IPS DF 6.9 (cell line): ENCODE data around the gene COL23A1.
"Not testable (repeated sequence)": the region's sequence is repeated elsewhere in the genome, so short reads cannot be mapped to it uniquely, and the experiment has no call there.

Source experiments
- DNase-seq: peaks from one replicate; pipeline ENCODE4 v3.0.0-alpha.2; 2013; ENCODE audit warnings: low read depth, low spot score
- H3K27ac ChIP-seq: one replicate; pipeline ENCODE4 v1.5.1; 2013; ENCODE audit warnings: low read length, control low read depth
- H3K27me3 ChIP-seq: 2 replicates; pipeline ENCODE4 v1.6.1; 2013; ENCODE audit warnings: mild to moderate bottlenecking, low read length; ENCODE audit not compliant: control insufficient read depth, insufficient read depth
- H3K36me3 ChIP-seq: 2 replicates; pipeline ENCODE4 v1.6.1; 2013; ENCODE audit warnings: low read length; ENCODE audit not compliant: control insufficient read depth, insufficient read depth
- H3K4me1 ChIP-seq: 2 replicates; pipeline ENCODE4 v1.6.1; 2013; ENCODE audit warnings: low read length; ENCODE audit not compliant: control insufficient read depth, insufficient read depth
- H3K4me3 ChIP-seq: 2 replicates; pipeline ENCODE4 v1.5.1; 2013; ENCODE audit warnings: mild to moderate bottlenecking, low read length
- H3K9me3 ChIP-seq: 2 replicates; pipeline ENCODE4 v1.6.1; 2013; ENCODE audit warnings: low read length, inconsistent platforms; ENCODE audit not compliant: control insufficient read depth, insufficient read depth
- WGBS: extraction: QIAGEN DNeasy Blood & Tissue Kit; methylation state at CpG from one replicate; pipeline ENCODE4 v1.1.7; 2013; ENCODE audit warnings: mixed read lengths, missing lambda C conversion rate; ENCODE audit not compliant: insufficient read length, insufficient coverage; 5-methylcytosine and 5-hydroxymethylcytosine counted together

COL23A1 gene

DNA sequence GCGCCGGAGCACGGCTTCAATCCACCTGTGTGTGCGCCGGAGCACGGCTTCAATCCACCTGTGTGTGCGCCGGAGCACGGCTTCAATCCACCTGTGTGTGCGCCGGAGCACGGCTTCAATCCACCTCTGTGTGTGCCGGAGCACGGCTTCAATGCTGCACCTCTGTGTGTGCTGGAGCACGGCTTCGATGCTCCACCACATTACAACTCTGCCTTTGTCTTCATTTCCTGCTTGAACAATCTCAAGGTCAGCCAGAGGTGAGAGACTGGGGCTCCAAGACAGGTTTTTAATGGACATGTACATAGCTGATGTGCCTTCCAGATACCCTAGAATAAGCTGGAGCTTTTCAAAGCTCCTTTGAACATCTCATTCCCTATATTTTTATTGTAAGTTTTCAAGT is 287.9 kb downstream of the COL23A1 start:
- not testable (repeated sequence) for DNase-seq, H3K27ac ChIP-seq, H3K9me3 ChIP-seq, H3K36me3 ChIP-seq, H3K27me3 ChIP-seq, H3K4me1 ChIP-seq, H3K4me3 ChIP-seq
- no CpG with 5 or more reads among the region's 16 CpGs for WGBS

DNA sequence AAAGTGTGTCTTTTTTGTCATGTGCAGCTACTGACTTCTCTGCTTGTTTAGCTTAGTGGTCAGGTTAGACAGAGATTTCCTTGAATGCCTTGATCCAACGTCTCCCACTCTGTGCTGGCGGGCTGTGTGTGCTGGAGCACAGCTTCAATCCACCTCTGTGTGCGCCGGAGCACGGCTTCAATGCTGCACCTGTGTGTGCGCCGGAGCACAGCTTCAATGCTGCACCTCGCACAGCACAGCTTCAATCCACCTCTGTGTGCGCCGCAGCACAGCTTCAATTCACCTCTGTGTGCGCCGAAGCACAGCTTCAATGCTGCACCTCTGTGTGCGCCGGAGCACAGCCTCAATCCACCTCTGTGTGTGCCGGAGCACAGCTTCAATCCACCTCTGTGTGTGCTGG is 288.6 kb downstream of the COL23A1 start:
- no peaks in the 10 kb centered on the region for H3K9me3 ChIP-seq
- no peak for DNase-seq

DNA sequence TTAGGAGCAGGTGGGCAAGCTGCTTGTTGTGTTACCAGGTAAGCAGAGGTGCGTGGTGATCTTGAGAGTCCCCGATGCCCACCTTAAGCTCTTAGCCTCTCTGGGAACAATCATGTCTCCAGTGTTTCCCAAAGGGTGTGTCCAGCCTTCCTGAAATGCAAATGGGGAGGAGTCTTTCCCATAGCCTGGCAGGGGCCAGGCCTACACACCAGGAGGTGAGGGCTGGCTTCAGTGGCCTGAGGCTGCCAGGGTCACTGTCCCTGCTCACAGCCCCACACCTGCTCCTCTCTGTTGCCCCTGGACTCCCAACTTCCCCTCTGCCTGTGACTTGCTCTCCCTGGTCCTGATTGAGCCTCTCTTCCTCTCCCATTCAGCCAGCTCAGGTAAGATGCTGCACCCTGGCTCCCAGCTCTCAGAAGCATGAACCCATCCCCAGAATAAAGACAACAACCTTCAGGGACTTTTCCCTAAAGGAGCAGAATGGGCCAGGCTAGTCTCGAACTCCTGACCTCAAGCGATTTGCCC is 291.8 kb downstream of the COL23A1 start:
- no peaks in the 10 kb centered on the region; the same call in 1 of the 2 replicates for H3K36me3 ChIP-seq
- no peaks in the 10 kb centered on the region for H3K4me1 ChIP-seq
- no peaks in the 10 kb centered on the region for H3K27me3 ChIP-seq
- H3K9me3 ChIP-seq: no peaks in the 10 kb centered on the region
- no peak for DNase-seq
- no CpG with 5 or more reads among the region's 4 CpGs for WGBS
- H3K27ac ChIP-seq: no peak overlapping the region
- no peak overlapping the region for H3K4me3 ChIP-seq

More for the DNA sequence above, 288.6 kb downstream of the COL23A1 start:
- Histone ChIP-seq H3K4me3 (no peak overlapping the region), H3K36me3 (no peaks in the 10 kb centered on the region), H3K4me1 (no peaks in the 10 kb centered on the region; the same call in 1 of the 2 replicates), H3K27ac (no peak overlapping the region), H3K27me3 (no peaks in the 10 kb centered on the region)
- WGBS: no CpG with 5 or more reads among the region's 15 CpGs

DNA sequence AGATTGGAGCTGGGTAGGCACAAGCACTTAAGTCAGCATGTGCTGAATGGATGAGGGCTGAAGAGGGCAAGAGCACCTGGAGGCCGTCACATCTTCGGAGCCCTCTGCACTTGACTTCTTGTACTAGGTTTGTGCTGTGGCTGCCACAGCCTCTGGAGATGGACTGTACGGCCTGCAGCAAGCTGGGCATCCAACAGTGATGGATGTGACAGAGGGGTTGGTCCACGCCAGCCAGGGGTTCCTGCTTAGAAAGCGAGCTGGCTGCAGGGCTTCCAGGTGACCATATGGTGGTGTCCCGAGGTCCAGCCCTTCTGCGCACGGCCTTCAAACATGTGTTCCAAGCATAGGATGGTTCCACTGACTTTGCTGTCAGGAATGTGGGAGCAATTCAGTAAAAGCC is 292.4 kb downstream of the COL23A1 start:
- Histone ChIP-seq H3K27me3 (no peaks in the 10 kb centered on the region), H3K4me3 (no peak overlapping the region), H3K27ac (no peak overlapping the region), H3K9me3 (no peaks in the 10 kb centered on the region), H3K4me1 (no peaks in the 10 kb centered on the region), H3K36me3 (no peaks in the 10 kb centered on the region; the same call in 1 of the 2 replicates)
- whole genome bisulfite sequencing: no CpG with 5 or more reads among the region's 8 CpGs
- DNase-seq: no peak

DNA sequence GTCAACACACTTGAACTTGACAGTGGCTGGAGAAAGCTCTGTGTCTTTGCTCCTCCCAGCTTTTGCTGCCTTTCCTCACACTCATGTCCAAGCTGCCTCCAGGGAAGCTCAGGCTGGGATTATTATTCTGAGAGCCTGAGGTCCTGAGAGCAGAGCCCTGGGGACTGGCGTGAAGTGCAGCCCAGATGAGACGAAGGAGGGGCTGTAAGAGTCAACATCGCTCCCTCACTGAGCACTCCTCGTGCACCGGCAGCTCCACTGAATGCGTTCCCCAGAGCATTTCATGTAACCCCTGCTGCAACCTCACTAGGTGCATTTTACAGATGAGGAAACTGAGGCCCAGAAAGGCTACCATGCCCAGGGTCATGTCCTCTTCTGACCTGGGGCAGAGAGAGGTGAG is 294.1 kb downstream of the COL23A1 start:
- WGBS: no CpG with 5 or more reads among the region's 6 CpGs
- no peak for DNase-seq
- no peak overlapping the region for H3K27ac ChIP-seq
- no peaks in the 10 kb centered on the region for H3K9me3 ChIP-seq
- no peaks in the 10 kb centered on the region for H3K4me1 ChIP-seq
- no peaks in the 10 kb centered on the region; the same call in 1 of the 2 replicates for H3K36me3 ChIP-seq
- H3K4me3 ChIP-seq: no peak overlapping the region
- no peaks in the 10 kb centered on the region for H3K27me3 ChIP-seq

DNA sequence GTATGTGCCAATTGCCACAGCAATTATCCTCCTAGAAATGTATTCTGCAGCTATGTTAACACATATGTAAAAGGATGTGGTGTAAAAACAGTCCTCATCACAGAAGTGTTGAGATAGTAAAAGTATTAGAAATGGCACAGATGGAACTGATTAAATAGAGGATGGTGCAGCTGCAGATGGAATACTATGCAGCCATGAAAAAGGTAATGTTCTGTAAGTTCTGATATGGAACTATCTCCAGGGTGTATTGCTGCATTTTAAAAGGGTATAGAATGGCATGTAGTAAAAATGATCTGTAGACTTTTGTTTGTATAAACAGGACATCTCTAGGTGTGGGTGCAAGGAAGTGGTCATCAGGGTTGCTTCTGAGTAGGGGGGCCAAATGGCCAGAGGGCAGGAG is 294.6 kb downstream of the COL23A1 start:
- no peaks in the 10 kb centered on the region for H3K4me1 ChIP-seq
- H3K9me3 ChIP-seq: no peaks in the 10 kb centered on the region
- no peak overlapping the region for H3K27ac ChIP-seq
- no peak overlapping the region for H3K4me3 ChIP-seq
- no peaks in the 10 kb centered on the region; the same call in 1 of the 2 replicates for H3K36me3 ChIP-seq
- DNase-seq: no peak
- H3K27me3 ChIP-seq: no peaks in the 10 kb centered on the region

DNA sequence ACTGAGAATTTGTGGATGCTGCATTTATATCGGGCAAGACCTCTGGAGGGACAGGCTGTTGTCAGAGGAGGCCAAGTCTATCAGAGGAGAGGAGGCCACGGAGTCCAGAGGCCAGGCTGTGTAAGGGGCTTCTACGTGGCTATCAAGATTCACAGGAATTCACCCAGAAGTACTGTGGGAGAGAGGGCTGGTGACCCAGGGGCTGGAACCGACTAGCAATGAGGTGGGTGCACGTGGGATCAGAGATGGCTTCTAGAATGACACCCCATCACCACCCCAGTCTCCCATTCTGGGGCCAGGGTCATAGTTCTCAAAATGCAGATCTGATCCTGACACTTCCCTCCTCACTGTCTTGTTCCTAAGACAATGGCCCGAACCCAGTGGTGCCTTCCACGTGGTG is 296.4 kb downstream of the COL23A1 start:
- no CpG with 5 or more reads among the region's 7 CpGs for WGBS
- Histone ChIP-seq H3K9me3 (no peaks in the 10 kb centered on the region), H3K4me1 (no peaks in the 10 kb centered on the region), H3K27ac (no peak overlapping the region), H3K36me3 (no peaks in the 10 kb centered on the region; the same call in 1 of the 2 replicates), H3K27me3 (no peaks in the 10 kb centered on the region), H3K4me3 (no peak overlapping the region)
- DNase-seq: no peak

DNA sequence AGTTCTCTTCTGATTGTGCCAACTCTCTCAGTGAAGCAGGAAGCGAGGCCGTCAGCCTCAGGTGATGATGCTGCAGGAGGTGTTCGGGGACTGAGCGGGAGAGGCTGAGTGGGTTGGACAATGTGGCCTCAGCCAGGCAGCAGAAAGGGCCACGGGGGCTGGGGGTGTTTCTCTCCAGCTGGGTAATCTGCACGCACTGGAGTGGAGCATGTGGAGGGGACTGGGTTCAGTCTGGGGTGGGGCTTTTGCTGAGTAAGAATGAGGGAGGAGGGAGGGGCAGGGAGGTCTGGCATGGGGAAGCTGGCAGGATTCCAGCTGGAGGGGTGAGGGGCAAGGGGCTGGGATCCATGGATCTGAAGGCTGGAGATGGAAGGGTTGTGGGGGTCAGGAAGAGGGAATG is 296.8 kb downstream of the COL23A1 start:
- no CpG with 5 or more reads among the region's 6 CpGs for WGBS
- Histone ChIP-seq H3K4me1 (no peaks in the 10 kb centered on the region), H3K27ac (no peak overlapping the region), H3K4me3 (no peak overlapping the region), H3K36me3 (no peaks in the 10 kb centered on the region; the same call in 1 of the 2 replicates), H3K9me3 (no peaks in the 10 kb centered on the region), H3K27me3 (no peaks in the 10 kb centered on the region)
- no peak for DNase-seq

DNA sequence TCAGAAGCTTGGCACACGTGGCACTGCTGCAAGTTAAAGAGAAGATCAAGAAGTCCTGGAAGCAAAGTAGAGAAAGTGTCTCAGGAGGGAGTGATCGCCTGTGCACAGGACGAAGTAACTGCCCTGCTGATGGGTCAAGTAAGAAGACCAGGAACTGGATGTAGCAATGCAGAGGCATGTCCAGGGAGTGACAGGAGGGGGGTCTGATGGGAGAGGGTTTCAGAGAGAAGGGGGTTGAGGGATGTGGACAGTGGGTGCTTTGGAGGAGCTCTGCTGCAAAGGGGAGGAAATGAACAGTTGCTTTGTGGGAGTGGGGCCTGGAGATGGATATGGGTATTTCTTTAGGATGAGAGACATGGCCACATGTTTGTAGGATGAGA is 297.4 kb downstream of the COL23A1 start:
- Histone ChIP-seq H3K9me3 (no peaks in the 10 kb centered on the region), H3K4me1 (no peaks in the 10 kb centered on the region), H3K36me3 (no peaks in the 10 kb centered on the region; the same call in 1 of the 2 replicates), H3K4me3 (no peak overlapping the region), H3K27me3 (no peaks in the 10 kb centered on the region), H3K27ac (no peak overlapping the region)
- no CpG with 5 or more reads among the region's 3 CpGs for WGBS
- DNase-seq: no peak

DNA sequence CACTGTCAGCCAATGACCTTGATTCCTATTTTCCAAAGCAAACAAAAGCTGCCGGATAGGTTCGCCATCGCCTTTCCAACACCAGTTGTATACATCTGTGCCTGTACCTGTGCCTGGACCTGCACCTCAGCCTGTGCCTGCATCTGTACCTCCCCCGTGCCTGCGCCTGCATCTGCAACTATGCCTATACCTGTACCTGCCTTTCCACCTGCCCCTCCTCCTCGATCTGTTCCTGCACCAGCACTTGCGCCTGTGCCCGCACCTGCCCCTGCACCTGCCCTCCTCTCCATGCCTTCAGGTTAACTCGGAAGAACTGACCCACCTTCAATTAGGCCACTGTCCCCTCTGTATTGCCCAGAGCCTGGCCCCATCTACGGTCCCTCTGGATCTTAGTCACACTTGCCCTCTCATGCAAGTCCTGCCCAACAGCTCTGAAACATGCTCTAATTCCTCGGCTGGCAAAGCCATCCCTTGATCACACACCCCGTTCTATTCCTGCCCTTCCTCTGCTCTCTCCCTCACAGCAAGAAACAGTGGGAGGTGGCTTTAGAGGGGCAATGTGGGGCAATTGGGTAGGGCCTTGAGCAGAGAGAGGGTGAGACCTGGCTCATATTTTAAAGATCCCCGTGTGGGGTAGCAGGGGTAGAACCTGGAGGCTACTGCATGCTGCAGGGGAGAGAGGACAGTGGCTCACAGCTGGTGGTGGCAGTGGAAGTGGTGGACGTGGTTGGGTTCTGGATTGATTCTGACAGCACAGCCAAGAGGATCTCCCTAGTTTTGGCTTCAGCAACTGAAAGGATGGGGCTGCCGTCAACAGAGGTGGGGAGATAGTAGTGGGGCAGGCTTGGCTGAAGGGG is 298.0 kb downstream of the COL23A1 start:
- H3K4me3 ChIP-seq: no peak overlapping the region
- H3K27ac ChIP-seq: no peak overlapping the region
- H3K4me1 ChIP-seq: no peaks in the 10 kb centered on the region
- no CpG with 5 or more reads among the region's 15 CpGs for WGBS
- H3K36me3 ChIP-seq: no peaks in the 10 kb centered on the region; the same call in 1 of the 2 replicates
- no peaks in the 10 kb centered on the region for H3K9me3 ChIP-seq
- DNase-seq: no peak
- no peaks in the 10 kb centered on the region for H3K27me3 ChIP-seq

DNA sequence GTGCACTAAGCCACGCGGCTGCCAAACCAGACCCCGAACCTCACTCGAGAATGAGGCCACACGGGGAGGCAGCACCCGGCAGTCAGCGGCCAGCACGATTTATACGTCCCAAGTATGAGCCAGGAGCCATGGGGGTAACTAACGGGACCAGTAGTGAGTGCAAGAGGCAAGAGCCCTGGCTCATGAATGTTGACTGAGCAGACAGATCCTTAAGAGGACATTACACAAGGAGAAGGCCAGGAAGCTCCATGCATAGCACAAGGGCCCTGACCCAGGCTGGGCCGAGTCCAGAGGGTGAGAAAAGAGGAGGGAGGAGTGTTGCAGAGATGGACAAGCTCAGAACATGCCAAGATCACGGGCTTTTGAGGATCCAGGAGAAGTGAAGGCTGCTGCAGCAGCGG is 299.0 kb downstream of the COL23A1 start:
- H3K4me1 ChIP-seq: no peaks in the 10 kb centered on the region
- H3K9me3 ChIP-seq: no peaks in the 10 kb centered on the region
- no peak overlapping the region for H3K4me3 ChIP-seq
- DNase-seq: no peak
- no peak overlapping the region for H3K27ac ChIP-seq
- no peaks in the 10 kb centered on the region for H3K36me3 ChIP-seq
- WGBS: no CpG with 5 or more reads among the region's 13 CpGs
- H3K27me3 ChIP-seq: no peaks in the 10 kb centered on the region
